Neural progenitor cell (in vitro differentiated cells): ENCODE measurements around the gene DARS1. TPM values are rescaled to one million over a fixed set of nuclear protein-coding genes. Genes with fewer than 3 reads are reported as not detected.

ENCODE experiments used
- DNase-seq: peaks from one replicate; pipeline ENCODE4 v3.0.0-alpha.2; 2016; ENCODE audit warnings: low spot score
- H2AFZ ChIP-seq: fragments of 200-600 bp; sonication (generic); replicated peaks from 2 replicates; pipeline ENCODE4 v1.6.1; 2016; ENCODE audit warnings: antibody characterized with exemption
- H3F3A ChIP-seq: fragments of 200-600 bp; sonication (generic); 2 replicates; pipeline ENCODE4 v1.6.1; 2016; ENCODE audit warnings: antibody characterized with exemption, low read depth
- H3K27ac ChIP-seq: fragments of 200-600 bp; sonication (generic); 2 replicates; pipeline ENCODE4 v1.5.1; 2016; ENCODE audit warnings: mild to moderate bottlenecking
- H3K27me3 ChIP-seq: fragments of 200-600 bp; sonication (generic); 2 replicates; pipeline ENCODE4 v1.6.1; 2016; ENCODE audit warnings: mild to moderate bottlenecking, moderate library complexity
- H3K36me3 ChIP-seq: fragments of 200-600 bp; sonication (generic); 2 replicates; pipeline ENCODE4 v1.5.1; 2016
- H3K4me1 ChIP-seq: fragments of 200-600 bp; sonication (generic); 2 replicates; pipeline ENCODE4 v1.6.1; 2016; ENCODE audit warnings: mixed run types
- H3K4me2 ChIP-seq: fragments of 200-600 bp; sonication (generic); 2 replicates; pipeline ENCODE4 v1.6.1; 2016
- H3K4me3 ChIP-seq: fragments of 200-600 bp; sonication (generic); 2 replicates; pipeline ENCODE4 v1.5.1; 2016
- H3K79me2 ChIP-seq: fragments of 200-600 bp; sonication (generic); 2 replicates; pipeline ENCODE4 v1.6.1; 2016; ENCODE audit warnings: low read depth
- H3K9ac ChIP-seq: fragments of 200-600 bp; sonication (generic); 2 replicates; pipeline ENCODE4 v1.6.1; 2016
- H3K9me3 ChIP-seq: fragments of 200-600 bp; sonication (generic); 2 replicates; pipeline ENCODE4 v1.5.1; 2016; ENCODE audit warnings: low read depth
- H4K20me1 ChIP-seq: fragments of 200-600 bp; sonication (generic); 2 replicates; pipeline ENCODE4 v1.6.1; 2016; ENCODE audit warnings: low read depth
- H3K27ac Mint-ChIP-seq: 3 replicates; pipeline ENCODE4 v1.8.0; 2021; ENCODE audit warnings: mixed read lengths
- H3K27me3 Mint-ChIP-seq: 2 replicates; pipeline ENCODE4 v1.8.0; 2022; ENCODE audit warnings: low read depth, mild to moderate bottlenecking, inconsistent platforms, moderate library complexity, mixed read lengths; ENCODE audit not compliant: insufficient read depth
- H3K36me3 Mint-ChIP-seq: 3 replicates; pipeline ENCODE4 v1.8.0; 2021; ENCODE audit warnings: mixed read lengths
- H3K4me1 Mint-ChIP-seq: 3 replicates; pipeline ENCODE4 v1.8.0; 2021; ENCODE audit warnings: mixed read lengths
- H3K4me3 Mint-ChIP-seq: 3 replicates; pipeline ENCODE4 v1.8.0; 2021; ENCODE audit warnings: mild to moderate bottlenecking, moderate library complexity, mixed read lengths
- H3K9me3 Mint-ChIP-seq: 3 replicates; pipeline ENCODE4 v1.8.0; 2020; ENCODE audit warnings: mixed read lengths
- EZH2 ChIP-seq: fragments of 200-600 bp; sonication (generic); IDR thresholded peaks from 2 replicates; pipeline ENCODE4 v1.6.1; 2017; ENCODE audit warnings: antibody characterized with exemption, mild to moderate bottlenecking, moderate library complexity
- EZH2phosphoT487 ChIP-seq: fragments of 200-600 bp; sonication (generic); IDR thresholded peaks from 2 replicates; pipeline ENCODE4 v1.6.1; 2017; ENCODE audit warnings: antibody characterized with exemption
- total RNA-seq: library from RNA; depleted of rRNA; stranded (reverse); fragments of >200 nt; gene quantifications from 2 replicates; pipeline ENCODE4 v1.2.3, GENCODE V29; 2015; ENCODE audit warnings: low replicate concordance
- TF ChIP-seq, protein P1 (sequence below): fragments of 200-600 bp; sonication (generic); IDR thresholded peaks from 2 replicates; pipeline ENCODE4 v1.5.1; 2017; ENCODE audit warnings: antibody characterized with exemption, mild to moderate bottlenecking

Gene DARS1
- total RNA-seq, 1 donor from 2014 or later, result 227 TPM

DNA sequence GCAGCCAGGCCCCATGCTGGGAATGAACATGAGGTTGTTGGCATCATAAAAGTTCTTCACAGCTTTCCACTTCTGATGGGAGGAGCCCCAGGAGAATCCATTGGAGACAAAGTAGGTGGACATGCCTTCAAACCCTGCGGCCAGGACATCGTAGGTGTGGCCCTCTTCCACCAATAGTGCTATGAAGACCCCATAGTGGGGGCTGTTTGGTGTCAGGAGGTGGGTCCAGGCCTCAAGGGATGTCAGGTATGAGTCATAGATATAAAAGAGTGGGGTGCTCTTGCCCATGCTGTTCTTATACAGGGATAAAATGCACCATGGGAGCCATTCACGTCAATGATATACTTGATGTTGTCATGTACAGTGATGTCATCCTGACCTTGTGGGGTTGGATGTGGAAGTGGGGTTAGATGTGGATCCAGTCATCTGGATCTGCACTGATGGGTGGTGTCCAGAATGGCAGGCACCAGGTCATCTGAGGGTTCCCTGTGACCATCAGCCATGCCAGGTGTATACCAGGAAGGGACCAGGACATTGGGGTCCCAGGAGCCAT lies 87.1 kb downstream of the DARS1 start:
- peaks cover 2% of the 10 kb centered on the region for H3K9me3 Mint-ChIP-seq
- no peak for DNase-seq
- no peak overlapping the region for H3K27ac Mint-ChIP-seq
- peaks cover 7% of the 10 kb centered on the region for H3K36me3 Mint-ChIP-seq
- Histone ChIP-seq H3K36me3 (no peaks in the 10 kb centered on the region), H3K9me3 (no peaks in the 10 kb centered on the region), H2AFZ (no peak overlapping the region), H3K4me2 (no peak overlapping the region), H3K4me3 (no peak overlapping the region), H3K27ac (no peak overlapping the region), H3K9ac (no peak overlapping the region), H3F3A (no peaks in the 10 kb centered on the region), H3K4me1 (no peaks in the 10 kb centered on the region), H4K20me1 (no peaks in the 10 kb centered on the region), H3K79me2 (no peaks in the 10 kb centered on the region), H3K27me3 (no peaks in the 10 kb centered on the region)
- no peaks in the 10 kb centered on the region for H3K27me3 Mint-ChIP-seq
- no peak overlapping the region for H3K4me3 Mint-ChIP-seq
- no peaks in the 10 kb centered on the region for H3K4me1 Mint-ChIP-seq
- TF ChIP-seq EZH2phosphoT487 (no peak), EZH2 (no peak)
- TF ChIP-seq, protein P1, sequence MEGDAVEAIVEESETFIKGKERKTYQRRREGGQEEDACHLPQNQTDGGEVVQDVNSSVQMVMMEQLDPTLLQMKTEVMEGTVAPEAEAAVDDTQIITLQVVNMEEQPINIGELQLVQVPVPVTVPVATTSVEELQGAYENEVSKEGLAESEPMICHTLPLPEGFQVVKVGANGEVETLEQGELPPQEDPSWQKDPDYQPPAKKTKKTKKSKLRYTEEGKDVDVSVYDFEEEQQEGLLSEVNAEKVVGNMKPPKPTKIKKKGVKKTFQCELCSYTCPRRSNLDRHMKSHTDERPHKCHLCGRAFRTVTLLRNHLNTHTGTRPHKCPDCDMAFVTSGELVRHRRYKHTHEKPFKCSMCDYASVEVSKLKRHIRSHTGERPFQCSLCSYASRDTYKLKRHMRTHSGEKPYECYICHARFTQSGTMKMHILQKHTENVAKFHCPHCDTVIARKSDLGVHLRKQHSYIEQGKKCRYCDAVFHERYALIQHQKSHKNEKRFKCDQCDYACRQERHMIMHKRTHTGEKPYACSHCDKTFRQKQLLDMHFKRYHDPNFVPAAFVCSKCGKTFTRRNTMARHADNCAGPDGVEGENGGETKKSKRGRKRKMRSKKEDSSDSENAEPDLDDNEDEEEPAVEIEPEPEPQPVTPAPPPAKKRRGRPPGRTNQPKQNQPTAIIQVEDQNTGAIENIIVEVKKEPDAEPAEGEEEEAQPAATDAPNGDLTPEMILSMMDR, result no peak

DNA sequence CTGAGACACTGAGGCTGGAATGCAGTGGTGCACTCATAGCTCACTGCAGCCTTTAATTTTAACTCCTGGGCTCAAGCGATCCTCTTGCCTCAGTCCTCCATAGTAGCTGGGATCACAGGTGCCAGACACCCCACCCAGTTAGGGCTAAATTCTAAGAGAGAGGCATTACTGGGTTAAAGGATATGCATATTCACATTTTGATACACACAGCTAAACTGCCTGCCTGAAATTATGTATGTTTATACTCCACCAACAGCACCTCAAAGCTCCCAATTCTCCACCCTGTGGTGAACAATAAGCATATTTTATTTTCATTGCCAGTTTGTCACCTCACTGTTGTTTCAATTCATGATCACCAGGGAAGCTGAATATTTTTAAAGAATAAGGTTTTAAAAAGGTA lies 90.5 kb downstream of the DARS1 start:
- Mint-ChIP-seq H3K36me3 (peaks cover 3% of the 10 kb centered on the region), H3K27me3 (no peaks in the 10 kb centered on the region), H3K4me1 (no peaks in the 10 kb centered on the region), H3K4me3 (no peak overlapping the region), H3K27ac (no peak overlapping the region), H3K9me3 (peaks cover 2% of the 10 kb centered on the region)
- TF ChIP-seq, protein P1, result no peak
- no peak for TF ChIP-seq EZH2phosphoT487
- TF ChIP-seq EZH2, result no peak
- Histone ChIP-seq H4K20me1 (no peaks in the 10 kb centered on the region), H3K4me1 (no peaks in the 10 kb centered on the region), H2AFZ (no peak overlapping the region), H3K9ac (no peak overlapping the region), H3K9me3 (no peaks in the 10 kb centered on the region), H3K27me3 (no peaks in the 10 kb centered on the region), H3K4me3 (no peak overlapping the region), H3K79me2 (no peaks in the 10 kb centered on the region), H3K4me2 (no peak overlapping the region), H3F3A (no peaks in the 10 kb centered on the region), H3K36me3 (no peaks in the 10 kb centered on the region), H3K27ac (no peak overlapping the region)
- no peak for DNase-seq

GRCh38 chr2:135893374-135893794 lies 92.0 kb downstream of the DARS1 start:
- Histone ChIP-seq H3K9me3 (no peaks in the 10 kb centered on the region), H3K27me3 (no peaks in the 10 kb centered on the region), H3F3A (no peaks in the 10 kb centered on the region), H4K20me1 (no peaks in the 10 kb centered on the region), H3K9ac (no peak overlapping the region), H3K27ac (no peak overlapping the region), H3K79me2 (no peaks in the 10 kb centered on the region), H2AFZ (no peak overlapping the region), H3K4me3 (no peak overlapping the region), H3K4me1 (no peaks in the 10 kb centered on the region), H3K36me3 (no peaks in the 10 kb centered on the region), H3K4me2 (no peak overlapping the region)
- Mint-ChIP-seq H3K9me3 (peaks cover 2% of the 10 kb centered on the region), H3K27me3 (no peaks in the 10 kb centered on the region), H3K4me1 (no peaks in the 10 kb centered on the region), H3K4me3 (no peak overlapping the region), H3K36me3 (no peaks in the 10 kb centered on the region), H3K27ac (no peak overlapping the region)
- TF ChIP-seq EZH2, result no peak
- TF ChIP-seq, protein P1, result no peak
- TF ChIP-seq EZH2phosphoT487, result no peak
- DNase-seq, result no peak
